ENCODE results near the gene WDFY2.

Gene WDFY2

DNA sequence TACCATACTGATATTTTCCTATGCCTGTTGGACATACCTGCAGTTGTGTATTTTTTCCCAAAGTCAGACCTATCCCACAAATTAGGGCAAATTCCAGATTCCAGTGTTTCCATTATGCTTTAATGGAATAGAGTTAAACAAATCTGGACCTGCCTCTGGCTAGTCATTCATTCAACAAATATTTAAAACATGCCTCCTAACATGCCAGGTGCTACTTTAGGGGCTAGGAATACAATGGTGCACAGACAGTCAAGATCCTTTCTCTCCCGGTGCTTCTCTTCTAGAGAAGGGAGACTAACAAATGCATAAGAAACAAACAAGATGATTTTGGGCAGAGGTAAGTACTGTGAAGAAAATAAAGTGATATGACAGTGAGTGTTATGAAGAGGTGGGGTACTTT lies 7.5 kb upstream of the WDFY2 start:
- TF ChIP-seq, protein P1, sequence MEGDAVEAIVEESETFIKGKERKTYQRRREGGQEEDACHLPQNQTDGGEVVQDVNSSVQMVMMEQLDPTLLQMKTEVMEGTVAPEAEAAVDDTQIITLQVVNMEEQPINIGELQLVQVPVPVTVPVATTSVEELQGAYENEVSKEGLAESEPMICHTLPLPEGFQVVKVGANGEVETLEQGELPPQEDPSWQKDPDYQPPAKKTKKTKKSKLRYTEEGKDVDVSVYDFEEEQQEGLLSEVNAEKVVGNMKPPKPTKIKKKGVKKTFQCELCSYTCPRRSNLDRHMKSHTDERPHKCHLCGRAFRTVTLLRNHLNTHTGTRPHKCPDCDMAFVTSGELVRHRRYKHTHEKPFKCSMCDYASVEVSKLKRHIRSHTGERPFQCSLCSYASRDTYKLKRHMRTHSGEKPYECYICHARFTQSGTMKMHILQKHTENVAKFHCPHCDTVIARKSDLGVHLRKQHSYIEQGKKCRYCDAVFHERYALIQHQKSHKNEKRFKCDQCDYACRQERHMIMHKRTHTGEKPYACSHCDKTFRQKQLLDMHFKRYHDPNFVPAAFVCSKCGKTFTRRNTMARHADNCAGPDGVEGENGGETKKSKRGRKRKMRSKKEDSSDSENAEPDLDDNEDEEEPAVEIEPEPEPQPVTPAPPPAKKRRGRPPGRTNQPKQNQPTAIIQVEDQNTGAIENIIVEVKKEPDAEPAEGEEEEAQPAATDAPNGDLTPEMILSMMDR (conservative IDR thresholded peaks at IDR 0.05), result no peak
- H3K27ac ChIP-seq, result peak overlapping the region; percentile 26

DNA sequence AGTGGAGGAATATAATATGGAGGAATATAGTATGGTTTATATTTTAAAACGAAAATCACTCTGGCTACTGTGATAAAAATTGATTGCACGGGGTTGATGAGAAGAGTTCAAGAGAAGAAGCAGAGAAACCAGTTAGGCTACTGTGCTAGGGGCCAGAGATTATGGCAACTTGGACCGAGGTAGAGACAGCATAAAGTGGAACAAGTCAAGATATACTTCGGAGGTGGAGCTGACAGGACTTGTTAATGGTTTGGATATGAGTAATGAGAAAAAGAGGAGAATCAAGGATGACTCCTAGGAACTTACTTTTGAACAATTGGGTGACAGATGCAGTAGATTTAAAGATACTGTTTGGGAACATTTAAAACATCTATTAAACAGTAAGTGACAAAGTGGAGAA lies 6.6 kb upstream of the WDFY2 start:
- peak overlapping the region; percentile 26 for H3K27ac ChIP-seq
- TF ChIP-seq, protein P1 (conservative IDR thresholded peaks at IDR 0.05), result no peak

DNA sequence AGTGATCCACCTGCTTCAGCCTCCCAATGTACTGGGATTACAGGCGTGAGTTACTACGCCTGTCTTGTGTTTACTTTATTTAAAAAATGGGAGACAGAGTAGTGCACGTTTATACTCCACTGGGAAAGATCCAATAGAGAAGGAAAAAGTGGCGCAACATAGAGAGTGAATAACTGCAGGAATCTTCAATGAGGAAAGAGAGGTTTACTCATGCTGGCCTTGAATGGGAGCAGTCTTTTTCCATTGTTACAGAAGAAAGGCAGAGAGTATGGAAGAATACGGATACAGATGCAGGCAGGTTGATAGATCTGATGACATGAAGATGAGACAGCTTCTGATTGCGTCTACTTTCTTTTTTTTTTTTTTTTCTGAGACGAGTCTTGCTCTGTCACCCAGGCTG lies 4.6 kb upstream of the WDFY2 start:
- TF ChIP-seq, protein P1 (conservative IDR thresholded peaks at IDR 0.05), result no peak
- H3K27ac ChIP-seq, result no peak overlapping the region

DNA sequence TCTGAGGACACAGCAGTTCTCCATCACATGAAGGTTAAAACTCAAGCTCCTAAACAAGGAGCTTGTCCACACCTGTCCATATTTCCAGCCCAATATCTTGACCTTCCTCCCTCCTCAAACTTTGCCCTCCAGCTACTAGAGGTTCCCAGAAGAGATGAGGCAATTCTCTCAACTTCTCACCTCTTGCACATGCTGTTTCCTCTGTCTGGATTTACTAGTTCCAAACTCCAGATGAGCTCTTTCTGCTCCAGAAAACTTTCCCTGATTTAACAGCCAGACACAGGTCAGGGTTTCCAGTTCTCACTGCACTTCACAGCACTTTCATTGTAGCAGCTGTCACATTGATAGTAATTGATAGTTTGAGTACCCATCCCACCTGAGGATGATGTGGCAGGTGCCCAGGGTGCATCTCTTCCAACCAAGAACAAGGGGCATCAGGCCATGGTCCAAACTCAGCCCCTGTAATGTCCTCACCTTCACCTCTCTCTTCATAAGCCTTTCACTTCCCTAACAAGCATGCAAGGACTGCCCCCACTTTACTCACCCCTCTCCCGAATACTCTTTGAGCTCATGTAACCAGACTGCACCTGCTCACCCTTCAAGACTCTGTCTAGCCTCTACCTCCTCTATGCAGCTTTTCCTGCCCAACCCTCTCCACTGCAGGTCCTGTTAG lies 3.0 kb upstream of the WDFY2 start:
- no peak overlapping the region for H3K27ac ChIP-seq
- TF ChIP-seq, protein P1 (conservative IDR thresholded peaks at IDR 0.05), result no peak

DNA sequence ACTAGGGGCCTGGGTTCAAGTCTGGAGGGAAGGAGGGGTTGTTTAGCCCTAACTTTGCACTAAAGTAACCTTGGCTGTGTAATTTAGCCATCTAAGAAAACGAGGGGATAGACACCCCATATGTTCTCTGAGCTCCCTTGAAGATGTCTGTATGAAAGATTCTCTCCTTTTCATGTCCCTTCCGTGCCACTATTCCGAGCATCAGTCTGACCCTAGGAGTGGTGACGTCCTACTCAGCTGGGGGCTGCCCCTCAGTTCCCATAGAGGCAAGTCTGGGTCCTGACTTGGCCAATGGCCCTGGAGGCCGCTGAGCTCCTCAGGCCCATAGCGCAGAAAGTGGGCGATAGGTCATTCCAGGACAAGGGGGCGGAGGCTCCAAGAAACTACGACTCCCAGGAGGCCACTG lies 790 bp upstream of the WDFY2 start:
- H3K27ac ChIP-seq, result peak overlapping the region; percentile 88
- TF ChIP-seq, protein P1 (conservative IDR thresholded peaks at IDR 0.05), result no peak

DNA sequence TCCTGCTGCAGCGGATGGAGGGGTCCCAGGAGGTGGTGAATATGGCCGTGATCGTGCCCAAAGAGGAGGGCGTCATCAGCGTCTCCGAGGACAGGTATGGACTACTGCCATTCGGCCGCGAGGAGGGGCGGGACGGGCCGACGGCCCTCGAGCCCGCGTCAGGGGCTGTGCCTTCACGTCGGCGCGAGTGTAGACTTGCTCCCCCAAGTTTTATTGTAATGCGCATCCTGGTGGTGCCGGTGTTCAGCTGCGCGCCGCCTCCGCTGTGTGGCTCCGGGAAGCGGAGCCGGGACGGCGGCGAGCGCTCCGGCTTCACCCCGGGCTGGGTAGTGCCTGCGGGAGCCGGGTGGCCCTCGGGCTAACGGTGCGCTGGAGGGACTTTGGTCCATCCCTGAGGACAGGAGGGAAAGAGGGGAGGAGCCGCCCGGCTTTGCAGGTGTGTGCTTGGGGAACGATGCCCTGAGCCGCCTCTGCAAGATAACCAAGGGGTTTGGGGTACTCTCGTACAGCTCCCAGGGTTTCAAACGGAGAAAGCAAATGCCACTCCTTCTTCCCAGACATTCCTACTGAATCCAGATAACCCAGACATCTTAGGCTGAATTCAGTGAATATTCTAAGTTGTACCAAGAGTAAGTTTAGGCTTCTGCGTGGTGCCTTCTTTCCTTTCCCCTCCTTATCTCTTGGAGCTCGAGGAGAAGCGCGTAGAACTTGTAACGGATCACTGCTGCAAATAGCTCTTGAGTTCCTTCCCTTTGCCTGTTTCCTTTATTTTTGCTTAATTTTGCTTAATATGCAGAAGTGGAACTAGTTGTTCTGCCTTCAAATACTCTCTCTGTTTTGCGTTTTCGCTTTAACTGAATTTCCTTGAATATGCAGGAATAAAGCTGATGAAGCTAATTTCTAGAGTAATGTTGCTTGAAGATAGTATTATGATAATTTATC lies 740 bp downstream of the WDFY2 start:
- H3K27ac ChIP-seq, result peak overlapping the region; percentile 88
- TF ChIP-seq, protein P1 (conservative IDR thresholded peaks at IDR 0.05), result 0 out of 2 replicates have a peak, but pooled peaks have one; percentile 1

DNA sequence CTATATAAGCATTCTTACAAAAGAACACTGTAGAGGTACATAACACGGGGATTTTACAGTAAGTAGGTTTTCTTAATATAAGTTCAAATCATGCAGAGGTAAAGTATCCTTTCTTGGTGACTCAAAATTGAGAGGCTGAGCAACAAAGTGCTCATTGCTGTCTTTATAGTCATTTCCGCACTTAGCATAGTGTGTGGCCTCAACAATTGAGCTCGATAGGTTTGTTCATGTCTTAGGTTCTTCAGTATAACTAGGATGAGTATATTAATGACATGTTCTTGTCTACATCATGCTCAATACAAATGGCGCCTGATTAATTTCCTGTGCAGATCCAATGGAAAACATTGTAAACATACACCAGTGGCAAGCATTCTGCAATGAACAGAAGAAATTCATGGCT lies 1.4 kb downstream of the WDFY2 start:
- H3K27ac ChIP-seq, result peak overlapping the region; percentile 88
- TF ChIP-seq, protein P1 (conservative IDR thresholded peaks at IDR 0.05), result no peak

Measured in VCaP (cell line).